GM21390 (cell line): ENCODE results near the gene PPP1R13L.
"Not testable (repeated sequence)": the region's sequence is repeated elsewhere in the genome, so short reads cannot be mapped to it uniquely, and the experiment has no call there.

Experiments used
- ATAC-seq: cut with Tn5 transposase; IDR thresholded peaks from one replicate; pipeline ENCODE4 v1.9.1; 2021; ENCODE audit not compliant: unreplicated experiment

Gene PPP1R13L

GRCh38 chr19:45349126-45349415, 55.8 kb downstream of the PPP1R13L start:
- no peak for ATAC-seq

GRCh38 chr19:45348367-45349125, 56.3 kb downstream of the PPP1R13L start:
- no peak for ATAC-seq

DNA sequence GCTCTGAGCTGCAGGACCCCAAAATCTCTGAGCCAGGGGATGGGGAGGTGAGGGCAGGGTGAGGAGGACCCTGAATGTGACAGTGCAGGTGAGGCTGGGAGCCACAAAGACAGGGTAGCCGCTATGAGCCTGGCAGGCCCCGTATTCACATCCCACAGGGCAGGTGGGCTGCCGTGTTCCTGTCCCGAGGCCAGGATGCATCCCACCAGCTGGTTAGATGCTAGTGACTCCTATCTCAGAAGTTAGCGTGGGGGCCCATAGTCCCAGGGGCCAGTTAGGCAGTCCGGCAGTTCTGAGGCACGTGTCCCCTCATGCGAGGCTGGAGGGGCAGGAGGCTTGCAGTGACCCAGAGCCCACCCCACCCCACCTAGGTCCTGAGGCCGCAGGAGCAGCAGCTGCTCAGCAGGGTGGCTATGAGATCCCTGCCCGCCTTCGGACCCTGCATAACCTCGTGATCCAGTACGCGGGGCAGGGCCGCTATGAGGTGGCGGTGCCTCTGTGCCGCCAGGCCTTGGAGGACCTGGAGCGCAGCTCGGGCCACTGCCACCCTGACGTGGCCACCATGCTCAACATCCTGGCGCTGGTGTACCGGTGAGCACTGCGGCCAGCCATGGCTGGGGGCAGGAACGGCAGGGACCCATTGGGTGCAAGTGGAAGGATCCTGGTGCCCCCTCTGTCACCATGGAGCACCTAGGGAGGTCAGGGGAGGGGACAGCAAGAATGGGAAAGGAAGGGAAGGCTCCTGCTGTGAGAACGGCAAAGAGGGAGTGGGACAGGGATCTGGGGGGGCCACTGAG, 57.1 kb downstream of the PPP1R13L start:
- ATAC-seq = no peak

DNA sequence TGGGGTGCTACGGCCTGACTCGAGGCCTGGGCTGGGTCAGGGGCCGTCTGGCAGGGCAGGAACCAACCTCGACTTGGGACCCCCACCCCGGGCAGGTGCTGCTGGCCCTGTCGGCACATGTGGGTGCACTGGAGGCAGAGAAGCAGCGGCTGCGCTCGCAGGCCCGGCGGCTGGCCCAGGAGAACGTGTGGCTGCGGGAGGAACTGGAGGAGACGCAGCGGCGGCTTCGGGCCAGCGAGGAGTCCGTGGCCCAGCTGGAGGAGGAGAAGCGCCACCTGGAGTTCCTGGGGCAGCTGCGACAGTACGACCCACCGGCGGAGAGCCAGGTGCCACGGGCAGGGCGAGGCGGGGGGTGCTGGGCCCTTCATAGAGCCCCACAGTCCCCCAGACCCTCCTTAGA, 58.4 kb downstream of the PPP1R13L start:
- no peak for ATAC-seq

DNA sequence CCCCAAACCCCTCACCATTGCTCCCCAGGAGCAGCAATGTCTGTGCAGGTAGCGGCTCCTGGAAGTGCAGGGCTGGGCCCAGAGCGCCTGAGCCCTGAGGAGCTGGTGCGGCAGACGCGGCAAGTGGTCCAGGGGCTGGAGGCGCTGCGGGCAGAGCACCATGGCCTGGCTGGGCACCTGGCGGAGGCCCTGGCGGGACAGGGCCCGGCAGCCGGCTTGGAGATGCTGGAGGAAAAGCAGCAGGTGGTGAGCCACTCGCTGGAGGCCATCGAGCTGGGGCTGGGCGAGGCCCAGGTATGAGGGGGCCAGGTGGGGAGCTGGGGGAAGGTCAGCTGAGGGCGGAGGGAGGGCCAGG, 59.4 kb downstream of the PPP1R13L start:
- ATAC-seq = no peak

DNA sequence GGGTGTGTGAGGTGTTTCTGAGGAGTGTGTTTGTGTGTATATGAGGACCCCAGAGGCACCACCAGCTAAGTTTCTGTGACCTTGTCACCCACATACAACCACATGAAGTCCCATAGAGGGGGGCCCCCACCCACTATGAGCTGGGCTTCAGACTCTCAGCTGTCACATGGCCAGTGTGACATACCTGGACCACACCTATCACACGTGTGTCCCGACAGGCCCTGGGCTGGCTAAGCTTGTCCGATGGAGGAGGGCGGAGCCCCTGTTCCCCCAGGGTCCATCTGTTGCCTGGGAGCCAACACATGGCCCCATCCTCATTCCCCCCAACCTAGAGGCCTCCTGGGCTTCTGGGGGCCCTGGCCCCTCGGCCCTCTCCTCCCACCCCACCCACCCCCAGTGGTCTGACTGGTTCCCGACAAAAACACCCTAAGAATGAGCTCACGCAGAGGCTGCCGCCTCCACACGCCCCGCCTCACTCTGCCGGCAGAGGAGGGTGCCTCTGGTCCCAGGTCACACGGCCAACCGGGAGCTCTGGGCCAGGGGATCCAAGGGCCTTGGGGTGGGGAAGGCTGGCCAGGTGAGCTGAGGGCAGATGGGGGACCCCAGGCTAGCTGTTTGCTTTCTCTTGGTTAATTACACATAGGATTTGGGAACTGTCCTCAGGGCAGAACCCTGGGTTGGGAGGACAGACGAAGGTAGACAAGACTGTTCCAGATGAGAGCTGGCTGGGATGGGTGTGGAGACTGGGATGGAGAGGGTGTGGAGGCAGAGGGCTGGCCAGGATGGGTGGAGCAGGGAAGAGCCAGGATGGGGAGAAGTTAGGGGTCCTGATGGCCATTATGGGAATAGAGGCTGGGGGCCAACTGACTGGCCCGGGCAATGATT, 60.0 kb downstream of the PPP1R13L start:
- ATAC-seq = no peak

DNA sequence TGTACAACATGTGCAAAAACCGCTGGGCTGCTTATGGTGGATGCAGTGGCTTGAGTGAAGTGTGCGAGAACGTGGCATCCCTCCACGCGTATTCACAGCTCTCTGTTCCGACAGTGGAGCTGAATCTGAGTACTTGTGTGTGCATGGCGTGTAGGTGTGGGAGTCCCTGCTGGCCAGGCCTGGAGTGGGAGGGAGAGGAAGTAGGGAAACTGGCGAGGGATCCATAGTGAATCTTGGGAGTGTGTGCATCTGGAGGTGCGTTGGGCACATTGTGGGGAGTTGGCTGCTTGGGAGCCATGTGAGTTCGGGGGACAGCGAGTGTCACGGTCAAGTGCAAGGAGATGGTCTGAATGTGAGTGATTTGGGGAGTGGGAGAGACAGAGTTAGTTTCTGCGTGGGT, 62.0 kb downstream of the PPP1R13L start:
- ATAC-seq = no peak

GRCh38 chr19:45340899-45341453, 63.9 kb downstream of the PPP1R13L start:
- ATAC-seq = no peak

DNA sequence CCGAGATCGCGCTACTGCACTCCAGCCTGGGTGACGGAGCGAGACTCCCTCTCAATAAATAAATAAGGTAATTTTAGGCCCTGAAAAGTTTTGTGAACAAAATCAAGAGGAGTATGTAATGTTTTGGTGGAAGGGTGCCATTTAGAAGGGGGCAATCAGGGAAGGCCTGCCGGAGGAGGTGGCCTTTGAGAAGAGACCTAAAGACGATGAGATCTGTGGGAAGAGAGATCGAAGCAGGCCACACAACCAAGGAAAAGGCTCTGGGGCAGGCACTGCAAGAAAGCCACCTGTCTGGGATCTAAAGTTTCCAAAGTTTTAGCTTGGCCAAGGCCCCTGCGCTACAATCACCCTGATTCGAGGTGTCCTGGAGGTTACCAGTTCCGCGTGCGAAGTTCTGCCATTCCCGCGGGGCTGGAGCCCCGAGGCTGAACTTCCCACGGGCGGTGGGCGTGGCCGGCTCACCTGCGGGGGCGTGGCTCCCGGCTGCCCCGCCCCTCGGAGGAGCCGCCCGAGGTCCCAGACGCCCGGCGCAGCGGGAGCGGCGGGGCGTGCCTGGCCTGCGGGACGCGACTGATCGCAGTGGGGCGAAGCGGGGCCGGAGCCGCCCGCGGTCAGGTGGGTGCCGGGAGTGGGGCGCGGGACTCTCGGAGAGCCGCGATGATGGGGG, 64.5 kb downstream of the PPP1R13L start, which contains the start of gene KLC3:
TSS of gene KLC3 (plus strand) at position 519 of the 667 bp plus-strand sequence. CDS start 4,792 bp downstream, outside the sequence.
- no peak for ATAC-seq

GRCh38 chr19:45339629-45340028, 65.2 kb downstream of the PPP1R13L start:
- no peak for ATAC-seq

GRCh38 chr19:45336696-45337251, 68.1 kb downstream of the PPP1R13L start:
- no peak for ATAC-seq

DNA sequence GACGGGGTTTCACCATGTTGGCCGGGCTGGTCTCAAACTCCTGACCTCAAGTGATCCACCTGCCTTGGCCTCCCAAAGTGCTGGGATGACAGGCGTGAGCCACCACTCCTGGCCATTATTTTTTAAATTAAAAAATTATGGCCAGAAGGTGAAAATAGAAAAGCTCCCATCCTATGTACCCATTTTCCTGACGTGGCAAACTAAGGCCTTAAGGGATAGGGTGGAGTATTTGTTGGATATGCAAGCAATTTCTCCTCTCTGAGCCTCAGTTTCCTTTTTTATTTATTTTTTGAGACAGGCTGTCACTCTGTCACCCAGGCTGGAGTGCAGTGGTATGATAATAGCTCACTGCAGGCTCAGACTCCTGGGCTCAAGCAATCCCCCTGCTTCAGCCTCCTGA, 70.0 kb downstream of the PPP1R13L start:
- ATAC-seq = not testable (repeated sequence)

DNA sequence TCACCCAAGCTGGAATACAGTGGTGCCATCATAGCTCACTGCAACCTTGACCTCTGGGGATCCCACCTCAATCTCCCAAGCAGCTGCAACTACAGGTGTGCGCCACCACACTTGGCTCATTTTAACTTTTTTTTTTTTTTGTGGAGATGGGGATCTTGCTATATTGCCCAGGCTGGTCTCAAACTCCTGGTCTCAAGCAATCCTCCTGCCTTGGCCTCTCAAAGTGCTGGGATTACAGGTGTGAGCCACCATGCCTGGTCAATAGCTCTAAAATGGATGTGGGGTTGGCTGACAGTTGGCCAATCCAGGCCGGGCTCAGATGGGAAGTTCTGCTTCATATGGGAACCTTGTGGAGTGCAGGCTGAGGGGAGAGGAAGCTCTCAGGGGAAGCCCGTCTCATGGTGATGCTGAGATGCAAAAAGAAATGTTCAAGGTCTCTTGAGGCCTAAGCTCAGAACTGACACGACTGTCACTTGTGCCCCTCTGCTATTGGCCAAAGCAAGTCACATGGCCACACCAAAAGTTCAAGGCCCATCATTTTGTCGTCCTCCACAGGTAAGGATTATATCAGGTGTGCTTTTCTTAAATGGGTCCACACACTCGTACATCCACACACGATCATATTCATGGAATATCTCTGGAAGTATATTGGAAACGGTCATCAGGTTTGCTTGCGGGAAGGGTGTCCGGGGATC, 71.1 kb downstream of the PPP1R13L start:
- no peak for ATAC-seq

DNA sequence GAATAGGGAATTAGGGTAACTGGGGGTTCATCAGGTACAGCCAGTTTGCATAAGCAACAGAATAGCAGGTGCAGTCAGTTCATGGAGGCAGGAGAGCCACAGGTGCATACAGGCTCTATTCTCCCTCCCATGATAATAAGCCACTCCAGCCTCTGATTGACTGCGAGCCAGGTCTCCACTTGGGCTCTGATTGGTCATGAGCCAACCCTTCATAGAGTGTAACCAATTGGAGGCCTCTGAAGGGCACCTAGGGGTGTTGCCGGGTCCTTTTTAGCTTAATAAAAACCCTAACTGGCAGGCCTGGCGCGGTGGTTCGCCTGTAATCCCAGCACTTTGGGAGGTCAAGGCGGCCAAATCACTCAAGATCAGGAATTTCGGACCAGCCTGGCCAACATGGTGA, 73.5 kb downstream of the PPP1R13L start:
- no peak for ATAC-seq
